Upper lobe of right lung (tissue), 1 donor: ENCODE measurements around the gene FAM89A. TPM values are rescaled to one million over a fixed set of nuclear protein-coding genes. Genes with fewer than 3 reads are reported as not detected.
"Not testable (repeated sequence)": the region's sequence is repeated elsewhere in the genome, so short reads cannot be mapped to it uniquely, and the experiment has no call there.

Experiments used
- ATAC-seq: fragments of 200-7000 bp; cut with Tn5 transposase; one replicate; pipeline ENCODE4 v1.9.1; 2020; ENCODE audit warnings: mild to moderate bottlenecking, moderate library complexity
- DNase-seq: peaks from one replicate; pipeline ENCODE4 v3.0.0-alpha.2; 2020
- H3K27ac ChIP-seq: fragments of 200-600 bp; one replicate; pipeline ENCODE4 v1.8.0; 2022
- H3K27me3 ChIP-seq: fragments of 200-600 bp; one replicate; pipeline ENCODE4 v1.8.0; 2022; ENCODE audit warnings: mild to moderate bottlenecking
- H3K36me3 ChIP-seq: fragments of 200-600 bp; one replicate; pipeline ENCODE4 v1.8.0; 2022
- H3K4me1 ChIP-seq: fragments of 200-600 bp; one replicate; pipeline ENCODE4 v1.8.0; 2022
- H3K4me3 ChIP-seq: fragments of 200-600 bp; one replicate; pipeline ENCODE4 v1.8.0; 2022; ENCODE audit warnings: mild to moderate bottlenecking
- H3K9me3 ChIP-seq: fragments of 200-600 bp; one replicate; pipeline ENCODE4 v1.8.0; 2022
- CTCF ChIP-seq: fragments of 200-600 bp; IDR thresholded peaks from one replicate; pipeline ENCODE4 v1.8.0; 2022; ENCODE audit warnings: antibody characterized with exemption
- intact Hi-C: fragments of 100-400 bp; cut with DNase I; formaldehyde crosslinking; loops from one replicate; pipeline ENCODE4 v1.11.0; 2022
- total RNA-seq: library from RNA; stranded (reverse); fragmentation: NEBNext Ultra II Directional; extraction: Animal tissue kit (Norgen Biotek cat#: 25700); gene quantifications from one replicate; pipeline ENCODE4 v1.2.1, GENCODE V29; 2021
- donor health status: DM: no; HTN: yes; CAD: no; lungs with severe emphysema.

FAM89A gene
- total RNA-seq, 1 donor from 2014 or later, result 41.4 TPM

GRCh38 chr1:230992100-230992774 lies 47.8 kb downstream of the FAM89A start:
- H3K4me1 ChIP-seq, result no peaks in the 10 kb centered on the region
- no peak overlapping the region for H3K4me3 ChIP-seq
- no peaks in the 10 kb centered on the region for H3K9me3 ChIP-seq
- no peak for TF ChIP-seq CTCF
- ATAC-seq (peak; percentile 89), DNase-seq (no peak)
- no peak overlapping the region for H3K27ac ChIP-seq
- H3K27me3 ChIP-seq, result no peaks in the 10 kb centered on the region
- H3K36me3 ChIP-seq, result peaks cover 55% of the 10 kb centered on the region
- intact Hi-C loops, result no loop called here

- no peaks in the 10 kb centered on the region for H3K9me3 ChIP-seq
- TF ChIP-seq CTCF, result no peak
- intact Hi-C loops, result no loop called here
- H3K36me3 ChIP-seq, result peaks cover 42% of the 10 kb centered on the region
- H3K4me3 ChIP-seq, result no peak overlapping the region
- no peaks in the 10 kb centered on the region for H3K27me3 ChIP-seq
- no peak overlapping the region for H3K27ac ChIP-seq
- ATAC-seq (no peak), DNase-seq (no peak)
- no peaks in the 10 kb centered on the region for H3K4me1 ChIP-seq
Measured at GRCh38 chr1:230987448-230987847, 52.6 kb downstream of the FAM89A start.

- H3K9me3 ChIP-seq, result no peaks in the 10 kb centered on the region
- intact Hi-C loops, result no loop called here
Measured at GRCh38 chr1:230986976-230987375, 53.1 kb downstream of the FAM89A start.

GRCh38 chr1:230985711-230986110 lies 54.3 kb downstream of the FAM89A start:
- TF ChIP-seq CTCF, result no peak
- H3K27me3 ChIP-seq, result no peaks in the 10 kb centered on the region
- H3K27ac ChIP-seq, result no peak overlapping the region
- no peak for DNase-seq
- no peak for ATAC-seq
- peaks cover 34% of the 10 kb centered on the region for H3K36me3 ChIP-seq
- H3K9me3 ChIP-seq, result no peaks in the 10 kb centered on the region
- no peaks in the 10 kb centered on the region for H3K4me1 ChIP-seq
- no peak overlapping the region for H3K4me3 ChIP-seq
- intact Hi-C loops, result no loop called here

More at GRCh38 chr1:230986976-230987375, 53.1 kb downstream of the FAM89A start:
- H3K27me3 ChIP-seq, result no peaks in the 10 kb centered on the region
- H3K4me3 ChIP-seq, result no peak overlapping the region
- H3K27ac ChIP-seq, result no peak overlapping the region
- TF ChIP-seq CTCF, result no peak
- no peak for DNase-seq
- peaks cover 37% of the 10 kb centered on the region for H3K36me3 ChIP-seq
- ATAC-seq, result no peak
- no peaks in the 10 kb centered on the region for H3K4me1 ChIP-seq

- intact Hi-C loops, H3K4me3 ChIP-seq, H3K4me1 ChIP-seq, DNase-seq, H3K9me3 ChIP-seq, H3K27ac ChIP-seq, ATAC-seq, H3K27me3 ChIP-seq: not testable (repeated sequence)
- peaks cover 25% of the 10 kb centered on the region for H3K36me3 ChIP-seq
Measured at GRCh38 chr1:230984622-230985515, 55.2 kb downstream of the FAM89A start.

GRCh38 chr1:230983811-230984210 lies 56.2 kb downstream of the FAM89A start:
- Histone ChIP-seq H3K27ac (no peak overlapping the region), H3K9me3 (no peaks in the 10 kb centered on the region), H3K27me3 (no peaks in the 10 kb centered on the region), H3K4me3 (no peak overlapping the region), H3K4me1 (peaks cover 11% of the 10 kb centered on the region), H3K36me3 (peaks cover 17% of the 10 kb centered on the region)
- intact Hi-C loops, result no loop called here
- DNase-seq (no peak), ATAC-seq (no peak)
- no peak for TF ChIP-seq CTCF
